Endothelial cell of umbilical vein (primary cell): Measurements from ENCODE around the gene ADORA2A. TPM values are rescaled to one million over a fixed set of nuclear protein-coding genes. Genes with fewer than 3 reads are reported as not detected.

ENCODE experiments used
- BruUV-seq: library from RNA; stranded (reverse); fragments of 400-500 nt; replicated peaks from 2 replicates; lab custom pipeline; 2021; lab: Mats Ljungman, UMichigan
- CTCF ChIA-PET: fragments of 300-600, 350-600 bp; sonication (Branson Sonifier 250); formaldehyde crosslinking; loops from one replicate; lab custom pipeline; 2021; ENCODE audit warnings: antibody characterized with exemption, inconsistent platforms; lab: Charles Lee
- POLR2A ChIA-PET: fragments of 300-600, 350-600 bp; sonication (Branson Sonifier 250); formaldehyde crosslinking; loops from one replicate; lab custom pipeline; 2021; ENCODE audit warnings: antibody characterized with exemption, inconsistent platforms; lab: Charles Lee
- DNase-seq: peaks from one replicate; pipeline ENCODE4 v3.0.0-alpha.2; 2011; ENCODE audit warnings: low read depth, low spot score
- FAIRE-seq: peaks from 2 replicates; lab custom pipeline; 2011; peaks lifted over from hg19 to GRCh38; lab: Jason Lieb, UNC
- H2AFZ ChIP-seq: 2 replicates; pipeline ENCODE4 v1.6.0; 2012; ENCODE audit warnings: low read depth, low read length, control low read depth, inconsistent platforms
- H3K27ac ChIP-seq: 2 replicates; pipeline ENCODE4 v1.5.1; 2011; ENCODE audit warnings: low read depth, mild to moderate bottlenecking, control low read depth, low read length, moderate library complexity; ENCODE audit not compliant: insufficient read depth
- H3K27me3 ChIP-seq, 2 experiments: 2 replicates each; pipeline versions ENCODE4 v1.6.0 to v1.6.1; 2011; ENCODE audit warnings: low read length in 2 of 2, mixed read lengths in 1 of 2; ENCODE audit not compliant: control insufficient read depth in 2 of 2, insufficient read depth in 2 of 2
- H3K36me3 ChIP-seq, 2 experiments: 2 replicates in 1 of 2; 3 replicates in 1 of 2; pipeline ENCODE4 v1.5.1; 2011; ENCODE audit warnings: low read length in 2 of 2, mild to moderate bottlenecking in 1 of 2, moderate library complexity in 1 of 2; ENCODE audit not compliant: control insufficient read depth in 2 of 2, insufficient read depth in 2 of 2; ENCODE audit errors: extremely low read depth in 1 of 2
- H3K4me1 ChIP-seq: 3 replicates; pipeline ENCODE4 v1.5.1; 2011; ENCODE audit warnings: mild to moderate bottlenecking, low read length; ENCODE audit not compliant: control insufficient read depth, insufficient read depth; ENCODE audit errors: extremely low read depth
- H3K4me2 ChIP-seq: 2 replicates; pipeline ENCODE4 v1.6.1; 2011; ENCODE audit warnings: low read length, control low read depth, mixed read lengths; ENCODE audit not compliant: insufficient read depth
- H3K4me3 ChIP-seq, 3 experiments: fragments of 200-600 bp in 1 of 3; sonication (generic), shearing (Covaris generic) in 1 of 3; replicated peaks in 1 of 3; 2 replicates each; pipeline ENCODE4 v1.5.1; 2011 to 2016; ENCODE audit warnings: control low read depth in 3 of 3, low read length in 3 of 3, mild to moderate bottlenecking in 2 of 3, inconsistent platforms in 1 of 3, low read depth in 1 of 3, moderate library complexity in 1 of 3; ENCODE audit not compliant: insufficient read depth in 1 of 3
- H3K79me2 ChIP-seq: 2 replicates; pipeline ENCODE4 v1.6.0; 2012; ENCODE audit warnings: low read length, inconsistent platforms; ENCODE audit not compliant: control insufficient read depth, insufficient read depth
- H3K9ac ChIP-seq: replicated peaks from 2 replicates; pipeline ENCODE3; 2011; ENCODE audit warnings: low read length, control low read depth; ENCODE audit not compliant: insufficient read depth; ENCODE audit errors: extremely low read depth
- H3K9me1 ChIP-seq: replicated peaks from 3 replicates; pipeline ENCODE4 v1.6.0; 2011; ENCODE audit warnings: mild to moderate bottlenecking, low read length; ENCODE audit not compliant: control insufficient read depth, insufficient read depth; ENCODE audit errors: extremely low read depth
- H3K9me3 ChIP-seq: replicated peaks from 2 replicates; pipeline ENCODE4 v1.5.1; 2012; ENCODE audit warnings: low read length, inconsistent platforms; ENCODE audit not compliant: control insufficient read depth, insufficient read depth
- H4K20me1 ChIP-seq: replicated peaks from 2 replicates; pipeline ENCODE3; 2011; ENCODE audit warnings: mild to moderate bottlenecking, low read length; ENCODE audit not compliant: control insufficient read depth, insufficient read depth; ENCODE audit errors: extremely low read depth
- EZH2 ChIP-seq: IDR thresholded peaks from 2 replicates; pipeline ENCODE4 v1.6.1; 2012; ENCODE audit warnings: borderline replicate concordance, low read depth, mild to moderate bottlenecking, moderate library complexity, low read length, inconsistent platforms; ENCODE audit not compliant: severe bottlenecking
- FOS ChIP-seq: IDR thresholded peaks from 2 replicates; pipeline ENCODE4 v1.6.1; 2011; ENCODE audit warnings: mild to moderate bottlenecking, low read length, moderate library complexity, borderline replicate concordance; ENCODE audit not compliant: insufficient read depth
- GATA2 ChIP-seq: IDR thresholded peaks from 2 replicates; pipeline ENCODE4 v1.7.0; 2011; ENCODE audit warnings: low read depth, mild to moderate bottlenecking, moderate library complexity, mixed read lengths, low read length; ENCODE audit not compliant: insufficient read length, insufficient read depth
- JUN ChIP-seq: IDR thresholded peaks from 2 replicates; pipeline ENCODE4 v1.6.1; 2011; ENCODE audit warnings: borderline replicate concordance, low read depth; ENCODE audit not compliant: insufficient read length, insufficient read depth
- MYC ChIP-seq: IDR thresholded peaks from one replicate; pipeline ENCODE4 v1.6.1; 2011; ENCODE audit warnings: mild to moderate bottlenecking, low read depth, low read length
- POLR2A ChIP-seq: IDR thresholded peaks from 2 replicates; pipeline ENCODE4 v1.6.1; 2012; ENCODE audit warnings: low read depth, mild to moderate bottlenecking, control low read depth, low read length
- POLR2AphosphoS5 ChIP-seq: IDR thresholded peaks from 2 replicates; pipeline ENCODE4 v1.6.1; 2012; ENCODE audit warnings: low read depth, mild to moderate bottlenecking, control low read depth, low read length, moderate library complexity; ENCODE audit not compliant: insufficient read depth
- dilution Hi-C: fragments of 300-500 bp; cut with MboI; formaldehyde crosslinking; loops from one replicate; pipeline ENCODE4 v1.15.0; 2019; ENCODE audit warnings: low sequenced_read_pairs; ENCODE audit not compliant: extremely low pct_ligation_motif_present
- intact Hi-C: fragments of 100-400 bp; cut with micrococcal nuclease; formaldehyde crosslinking; loops from one replicate; pipeline ENCODE4 v1.10.0; 2022
- polyA plus RNA-seq, 4 experiments: library from polyadenylated mRNA; depleted of rRNA in 3 of 4; stranded (reverse) in 3 of 4; unstranded in 1 of 4; fragments of >200 nt; gene quantifications; 2 replicates each; pipeline versions ENCODE4 v1.2.1 to v1.2.3, GENCODE V29; 2011 to 2012; ENCODE audit warnings: missing spikeins in 1 of 4
- total RNA-seq: library from RNA; stranded (reverse); gene quantifications from 2 replicates; pipeline ENCODE4 v1.2.3, GENCODE V29; 2021
- TF ChIP-seq, protein P1 (sequence below): IDR thresholded peaks from 2 replicates; pipeline ENCODE4 v1.6.1; 2011; ENCODE audit not compliant: insufficient read depth, insufficient read length
- TF ChIP-seq, protein P2 (sequence below), 2 donors: IDR thresholded peaks; 1 replicate in 1 of 2; 2 replicates in 1 of 2; pipeline ENCODE4 v1.5.1; 2011; ENCODE audit warnings: low read length in 2 of 2, mild to moderate bottlenecking in 2 of 2, moderate library complexity in 2 of 2, control low read depth in 1 of 2, inconsistent platforms in 1 of 2, low read depth in 1 of 2; ENCODE audit not compliant: insufficient read depth in 1 of 2; ENCODE audit errors: extremely low read depth in 1 of 2

The ADORA2A gene
- total and polyA plus RNA-seq, 2 donors (not counting 3 experiments of a cell fraction or from before 2014, with no cell fraction given) = 20.0 to 33.1 TPM

DNA sequence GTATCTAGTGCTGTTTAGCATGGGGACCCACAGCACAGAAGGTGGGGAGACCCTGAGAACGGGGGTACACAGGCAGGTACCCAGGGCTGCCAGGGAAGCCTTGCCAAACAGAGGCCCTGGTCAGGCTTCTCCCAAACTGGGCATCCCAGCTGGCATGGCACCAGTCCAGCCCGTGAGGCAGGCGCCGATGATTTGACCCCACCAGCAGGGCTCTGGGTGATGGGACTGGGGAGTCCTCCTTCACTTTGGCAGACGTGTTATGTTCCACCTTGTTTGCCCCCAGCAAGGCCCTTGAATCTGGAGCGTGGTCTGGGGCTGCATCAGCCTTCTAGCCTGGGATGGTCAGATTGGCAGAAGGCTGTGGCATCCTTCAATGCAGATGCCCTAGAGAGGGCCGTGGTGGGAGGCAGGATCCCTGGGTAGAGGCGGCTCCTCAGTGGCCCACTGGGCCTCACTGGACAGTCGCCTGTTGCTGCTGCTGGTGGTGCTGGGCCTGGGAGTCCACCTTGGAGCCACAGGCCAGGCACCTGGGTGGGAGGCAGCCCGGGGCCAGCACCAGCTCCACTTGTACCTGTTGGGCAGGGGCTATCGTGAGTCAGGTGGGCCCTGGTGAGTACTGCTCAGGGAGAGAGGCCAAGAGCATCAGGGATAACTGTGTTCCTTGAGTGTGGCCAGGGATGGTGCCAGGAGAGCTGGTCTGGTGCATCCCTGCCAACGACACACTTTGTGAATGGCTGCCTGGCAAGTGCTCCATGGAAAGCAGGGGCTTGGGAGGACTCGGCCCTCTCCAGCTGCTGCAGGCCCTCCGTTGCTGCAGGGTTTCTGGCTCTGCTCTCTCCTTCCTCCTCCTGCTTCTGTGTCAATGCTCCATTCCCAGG is 3.3 kb downstream of the ADORA2A start:
- DNase-seq = no peak
- no peak for FAIRE-seq
- POLR2A ChIA-PET = no interaction called here
- H3K36me3 ChIP-seq = peaks cover 0 to 2% of the 10 kb centered on the region in 2 experiments
- no peak overlapping the region for H2AFZ ChIP-seq
- intact Hi-C loops = no loop called here
- no peaks in the 10 kb centered on the region for H3K9me1 ChIP-seq
- H3K4me1 ChIP-seq = peaks cover 18% of the 10 kb centered on the region
- no peaks in the 10 kb centered on the region for H3K79me2 ChIP-seq
- no peak overlapping the region for H3K4me3 ChIP-seq
- CTCF ChIA-PET = interaction anchor here (2.5 kb wide), 1 partner anchor 72 kb away, joined by 14 read pairs; no protein-coding TSS in a partner anchor
- BruUV-seq = no TSS peak
- dilution Hi-C loops = no loop called here
- no peaks in the 10 kb centered on the region for H4K20me1 ChIP-seq
- no peak overlapping the region for H3K9ac ChIP-seq
- no peak overlapping the region for H3K27ac ChIP-seq
- no peaks in the 10 kb centered on the region for H3K27me3 ChIP-seq
- TF ChIP-seq, protein P1, sequence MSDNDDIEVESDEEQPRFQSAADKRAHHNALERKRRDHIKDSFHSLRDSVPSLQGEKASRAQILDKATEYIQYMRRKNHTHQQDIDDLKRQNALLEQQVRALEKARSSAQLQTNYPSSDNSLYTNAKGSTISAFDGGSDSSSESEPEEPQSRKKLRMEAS = no peak
- TF ChIP-seq MYC (no peak), JUN (no peak), POLR2AphosphoS5 (no peak), FOS (no peak), POLR2A (no peak), EZH2 (no peak), GATA2 (no peak)
- TF ChIP-seq, protein P2, sequence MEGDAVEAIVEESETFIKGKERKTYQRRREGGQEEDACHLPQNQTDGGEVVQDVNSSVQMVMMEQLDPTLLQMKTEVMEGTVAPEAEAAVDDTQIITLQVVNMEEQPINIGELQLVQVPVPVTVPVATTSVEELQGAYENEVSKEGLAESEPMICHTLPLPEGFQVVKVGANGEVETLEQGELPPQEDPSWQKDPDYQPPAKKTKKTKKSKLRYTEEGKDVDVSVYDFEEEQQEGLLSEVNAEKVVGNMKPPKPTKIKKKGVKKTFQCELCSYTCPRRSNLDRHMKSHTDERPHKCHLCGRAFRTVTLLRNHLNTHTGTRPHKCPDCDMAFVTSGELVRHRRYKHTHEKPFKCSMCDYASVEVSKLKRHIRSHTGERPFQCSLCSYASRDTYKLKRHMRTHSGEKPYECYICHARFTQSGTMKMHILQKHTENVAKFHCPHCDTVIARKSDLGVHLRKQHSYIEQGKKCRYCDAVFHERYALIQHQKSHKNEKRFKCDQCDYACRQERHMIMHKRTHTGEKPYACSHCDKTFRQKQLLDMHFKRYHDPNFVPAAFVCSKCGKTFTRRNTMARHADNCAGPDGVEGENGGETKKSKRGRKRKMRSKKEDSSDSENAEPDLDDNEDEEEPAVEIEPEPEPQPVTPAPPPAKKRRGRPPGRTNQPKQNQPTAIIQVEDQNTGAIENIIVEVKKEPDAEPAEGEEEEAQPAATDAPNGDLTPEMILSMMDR (IDR thresholded peaks at IDR 0.05; ENCODE audit: extremely low read depth in 1 of 2, insufficient read depth in 1 of 2, low read depth in 1 of 2, low read length in 2 of 2) = no peak
- no peaks in the 10 kb centered on the region for H3K9me3 ChIP-seq
- H3K4me2 ChIP-seq = no peak overlapping the region
